ENCODE measurements around the gene ASZ1. TPM values are rescaled to one million over a fixed set of nuclear protein-coding genes. Genes with fewer than 3 reads are reported as not detected.
A peak's percentile ranks its signal among the peaks of the same experiment; 100 is the strongest.
"Not testable (repeated sequence)": the region's sequence is repeated elsewhere in the genome, so short reads cannot be mapped to it uniquely, and the experiment has no call there.

The ASZ1 gene
- total and polyA plus RNA-seq, 3 donors from 2014 or later = 18.1 to 27.6 (median 18.4) TPM

- 90 to 91% methylated on average over 2 of the region's 2 CpGs for WGBS, 2 donors
- no peaks in the 10 kb centered on the region for H3K36me3 ChIP-seq (ENCODE audit: low read depth, missing control alignments)
- no peaks in the 10 kb centered on the region for H3K4me1 ChIP-seq
- no peaks in the 10 kb centered on the region for H3K9me3 ChIP-seq
- DNase-seq = no peak
- intact Hi-C loops (cut with DNase I; ENCODE audit: low total_unique reads) = no loop called here
- H3K27ac ChIP-seq = no peak overlapping the region
- H3K27me3 ChIP-seq = no peaks in the 10 kb centered on the region
- H3K4me3 ChIP-seq = no peak overlapping the region
- TF ChIP-seq POLR2A (IDR thresholded peaks at IDR 0.05) = no peak
- TF ChIP-seq, protein P1, sequence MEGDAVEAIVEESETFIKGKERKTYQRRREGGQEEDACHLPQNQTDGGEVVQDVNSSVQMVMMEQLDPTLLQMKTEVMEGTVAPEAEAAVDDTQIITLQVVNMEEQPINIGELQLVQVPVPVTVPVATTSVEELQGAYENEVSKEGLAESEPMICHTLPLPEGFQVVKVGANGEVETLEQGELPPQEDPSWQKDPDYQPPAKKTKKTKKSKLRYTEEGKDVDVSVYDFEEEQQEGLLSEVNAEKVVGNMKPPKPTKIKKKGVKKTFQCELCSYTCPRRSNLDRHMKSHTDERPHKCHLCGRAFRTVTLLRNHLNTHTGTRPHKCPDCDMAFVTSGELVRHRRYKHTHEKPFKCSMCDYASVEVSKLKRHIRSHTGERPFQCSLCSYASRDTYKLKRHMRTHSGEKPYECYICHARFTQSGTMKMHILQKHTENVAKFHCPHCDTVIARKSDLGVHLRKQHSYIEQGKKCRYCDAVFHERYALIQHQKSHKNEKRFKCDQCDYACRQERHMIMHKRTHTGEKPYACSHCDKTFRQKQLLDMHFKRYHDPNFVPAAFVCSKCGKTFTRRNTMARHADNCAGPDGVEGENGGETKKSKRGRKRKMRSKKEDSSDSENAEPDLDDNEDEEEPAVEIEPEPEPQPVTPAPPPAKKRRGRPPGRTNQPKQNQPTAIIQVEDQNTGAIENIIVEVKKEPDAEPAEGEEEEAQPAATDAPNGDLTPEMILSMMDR (IDR thresholded peaks at IDR 0.05) = no peak
These were observed 40.9 kb upstream of the ASZ1 start for GRCh38 chr7:117468174-117468573.

GRCh38 chr7:117460815-117461214 lies 33.5 kb upstream of the ASZ1 start:
- intact Hi-C loops (cut with DNase I; ENCODE audit: low total_unique reads) = not testable (repeated sequence)

GRCh38 chr7:117459735-117460134 lies 32.4 kb upstream of the ASZ1 start:
- Histone ChIP-seq H3K4me1 (no peaks in the 10 kb centered on the region), H3K27ac (no peak overlapping the region), H3K4me3 (no peak overlapping the region), H3K9me3 (no peaks in the 10 kb centered on the region), H3K36me3 (ENCODE audit: low read depth, missing control alignments) (no peaks in the 10 kb centered on the region), H3K27me3 (no peaks in the 10 kb centered on the region)
- no peak for DNase-seq
- no peak for TF ChIP-seq POLR2A (IDR thresholded peaks at IDR 0.05)
- TF ChIP-seq, protein P1 (IDR thresholded peaks at IDR 0.05) = no peak
- intact Hi-C loops (cut with DNase I; ENCODE audit: low total_unique reads) = no loop called here

More at GRCh38 chr7:117460815-117461214, 33.5 kb upstream of the ASZ1 start:
- 92 to 95% methylated on average over 4 of the region's 4 CpGs for WGBS, 2 donors
- not testable (repeated sequence) for H3K4me3 ChIP-seq; H3K27me3 ChIP-seq; H3K4me1 ChIP-seq; DNase-seq; H3K36me3 ChIP-seq (ENCODE audit: low read depth, missing control alignments); H3K9me3 ChIP-seq; H3K27ac ChIP-seq

DNA sequence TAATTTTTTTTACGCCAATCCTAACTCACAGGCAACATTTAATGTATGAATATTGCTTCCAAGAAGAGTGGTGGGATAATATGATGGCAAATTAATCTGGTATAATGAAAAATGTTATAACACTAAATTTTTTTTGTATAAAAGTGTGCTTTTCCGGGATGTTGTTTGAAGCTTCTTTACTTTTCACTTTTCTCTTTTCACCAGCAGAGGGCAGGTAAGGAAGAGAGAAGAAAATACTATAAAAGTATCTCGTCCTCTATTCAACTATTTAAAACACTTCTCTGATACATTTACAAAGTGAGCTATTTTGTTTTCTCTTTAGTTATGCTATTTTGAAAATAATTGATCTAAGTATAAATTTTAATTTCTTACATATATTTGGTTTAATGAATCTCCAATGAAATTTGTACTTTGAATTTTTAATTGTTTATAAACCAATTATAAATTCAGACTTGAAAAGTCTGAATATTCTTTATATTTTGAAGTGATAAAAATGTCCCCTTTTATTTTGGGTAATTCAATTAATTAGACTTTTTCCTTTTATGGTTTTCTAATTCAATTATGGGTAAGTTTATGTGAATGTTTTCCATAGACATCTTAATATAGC lies 31.8 kb upstream of the ASZ1 start:
- Histone ChIP-seq H3K4me3 (no peak overlapping the region), H3K9me3 (no peaks in the 10 kb centered on the region), H3K27me3 (no peaks in the 10 kb centered on the region), H3K36me3 (ENCODE audit: low read depth, missing control alignments) (no peaks in the 10 kb centered on the region), H3K27ac (no peak overlapping the region), H3K4me1 (no peaks in the 10 kb centered on the region)
- intact Hi-C loops (cut with DNase I; ENCODE audit: low total_unique reads) = no loop called here
- no peak for TF ChIP-seq POLR2A (IDR thresholded peaks at IDR 0.05)
- TF ChIP-seq, protein P1 (IDR thresholded peaks at IDR 0.05) = peak; percentile 22 to 59 (median 33)
- no peak for DNase-seq
- WGBS, 2 donors = 41 to 47% methylated on average over 3 of the region's 3 CpGs

DNA sequence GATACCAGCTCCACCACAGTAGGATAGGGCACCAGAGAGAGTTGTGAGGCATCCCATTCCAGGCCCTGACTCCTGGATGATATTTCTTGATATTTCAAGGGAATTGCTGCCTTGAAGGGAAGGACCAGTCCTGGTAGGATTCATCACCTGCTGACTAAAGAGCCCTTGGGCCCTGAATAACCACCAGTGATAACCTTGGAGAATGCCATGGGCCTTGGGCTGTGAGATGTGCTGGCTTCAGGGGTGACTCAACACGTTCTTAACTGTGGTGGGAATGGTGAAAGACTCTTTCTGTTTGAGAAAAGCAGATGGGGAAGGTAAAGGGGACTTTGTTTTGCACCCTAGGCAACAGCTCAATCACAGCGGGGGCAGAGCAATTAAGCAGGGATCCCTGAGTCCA lies 21.4 kb upstream of the ASZ1 start:
- Histone ChIP-seq H3K4me3 (no peak overlapping the region), H3K27ac (no peak overlapping the region), H3K27me3 (no peaks in the 10 kb centered on the region), H3K9me3 (no peaks in the 10 kb centered on the region), H3K36me3 (ENCODE audit: low read depth, missing control alignments) (no peaks in the 10 kb centered on the region), H3K4me1 (no peaks in the 10 kb centered on the region)
- no peak for TF ChIP-seq POLR2A (IDR thresholded peaks at IDR 0.05)
- TF ChIP-seq, protein P1 (IDR thresholded peaks at IDR 0.05) = no peak
- 65 to 85% methylated on average over 2 of the region's 2 CpGs for WGBS, 2 donors
- no peak for DNase-seq
- intact Hi-C loops (cut with DNase I; ENCODE audit: low total_unique reads) = no loop called here
